RWPE1 (cell line): ENCODE results near the gene LGALS14.

Source experiments
- CTCF ChIA-PET: fragments of 350-600 bp; sonication (Branson Sonifier 250); formaldehyde crosslinking; extraction: SDS; loops from one replicate; lab custom pipeline; 2021; lab: Yijun Ruan, JAX
- POLR2A ChIA-PET: fragments of 400-600 bp; formaldehyde crosslinking; extraction: SDS; loops from one replicate; lab custom pipeline; 2020; ENCODE audit warnings: antibody characterized with exemption; ENCODE audit not compliant: low non-redundant PET; lab: Yijun Ruan, JAX
- DNase-seq: peaks from one replicate; pipeline ENCODE4 v3.0.0; 2012; ENCODE audit warnings: low spot score
- H3K27ac ChIP-seq: fragments of 450-650 bp; 2 replicates; pipeline ENCODE4 v1.5.1; 2017
- CTCF ChIP-seq: fragments of 450-650 bp; conservative IDR thresholded peaks from 2 replicates; pipeline ENCODE4 v1.5.1; 2017; ENCODE audit warnings: low read depth, mild to moderate bottlenecking

Gene LGALS14

GRCh38 chr19:39746836-39747529, 42.7 kb downstream of the LGALS14 start:
- CTCF ChIA-PET = interaction anchor here (0.6 kb wide), 1 partner anchor 29 kb away, joined by 4 read pairs; no protein-coding TSS in a partner anchor
- H3K27ac ChIP-seq = no peak overlapping the region
- no peak for TF ChIP-seq CTCF
- DNase-seq = no peak
- POLR2A ChIA-PET = no interaction called here

GRCh38 chr19:39749981-39750380, 45.7 kb downstream of the LGALS14 start:
- H3K27ac ChIP-seq = no peak overlapping the region
- no peak for DNase-seq
- ChIA-PET POLR2A (no interaction called here), CTCF (no interaction called here)
- no peak for TF ChIP-seq CTCF

GRCh38 chr19:39752390-39752789, 48.1 kb downstream of the LGALS14 start:
- CTCF ChIA-PET = no interaction called here
- POLR2A ChIA-PET = no interaction called here

GRCh38 chr19:39752795-39753194, 48.5 kb downstream of the LGALS14 start:
- no peak overlapping the region for H3K27ac ChIP-seq
- DNase-seq = no peak
- ChIA-PET POLR2A (no interaction called here), CTCF (no interaction called here)
- TF ChIP-seq CTCF = no peak

More at GRCh38 chr19:39752390-39752789, 48.1 kb downstream of the LGALS14 start:
- TF ChIP-seq CTCF = no peak
- no peak overlapping the region for H3K27ac ChIP-seq
- DNase-seq = no peak

GRCh38 chr19:39754544-39754943, 50.3 kb downstream of the LGALS14 start:
- H3K27ac ChIP-seq = no peak overlapping the region
- CTCF ChIA-PET = no interaction called here
- DNase-seq = no peak
- no peak for TF ChIP-seq CTCF
- POLR2A ChIA-PET = no interaction called here

- DNase-seq = no peak
- POLR2A ChIA-PET = no interaction called here
- TF ChIP-seq CTCF = no peak
- H3K27ac ChIP-seq = no peak overlapping the region
- CTCF ChIA-PET = no interaction called here
Observed at GRCh38 chr19:39754971-39755370, 50.7 kb downstream of the LGALS14 start.
